AG09319 (cell line): ENCODE results near the gene AMMECR1.

Source experiments
- DNase-seq: peaks from one replicate; pipeline ENCODE4 v3.0.0-alpha.2; 2010; ENCODE audit warnings: low read depth; ENCODE audit errors: extremely low read depth
- TF ChIP-seq, protein P1 (sequence below): IDR thresholded peaks from 2 replicates; pipeline ENCODE4 v1.5.1; 2011; ENCODE audit warnings: low read depth, mild to moderate bottlenecking, inconsistent platforms, low read length, moderate library complexity

Gene AMMECR1

GRCh38 chrX:110310896-110311295 is 7.0 kb downstream of the AMMECR1 start:
- TF ChIP-seq, protein P1, sequence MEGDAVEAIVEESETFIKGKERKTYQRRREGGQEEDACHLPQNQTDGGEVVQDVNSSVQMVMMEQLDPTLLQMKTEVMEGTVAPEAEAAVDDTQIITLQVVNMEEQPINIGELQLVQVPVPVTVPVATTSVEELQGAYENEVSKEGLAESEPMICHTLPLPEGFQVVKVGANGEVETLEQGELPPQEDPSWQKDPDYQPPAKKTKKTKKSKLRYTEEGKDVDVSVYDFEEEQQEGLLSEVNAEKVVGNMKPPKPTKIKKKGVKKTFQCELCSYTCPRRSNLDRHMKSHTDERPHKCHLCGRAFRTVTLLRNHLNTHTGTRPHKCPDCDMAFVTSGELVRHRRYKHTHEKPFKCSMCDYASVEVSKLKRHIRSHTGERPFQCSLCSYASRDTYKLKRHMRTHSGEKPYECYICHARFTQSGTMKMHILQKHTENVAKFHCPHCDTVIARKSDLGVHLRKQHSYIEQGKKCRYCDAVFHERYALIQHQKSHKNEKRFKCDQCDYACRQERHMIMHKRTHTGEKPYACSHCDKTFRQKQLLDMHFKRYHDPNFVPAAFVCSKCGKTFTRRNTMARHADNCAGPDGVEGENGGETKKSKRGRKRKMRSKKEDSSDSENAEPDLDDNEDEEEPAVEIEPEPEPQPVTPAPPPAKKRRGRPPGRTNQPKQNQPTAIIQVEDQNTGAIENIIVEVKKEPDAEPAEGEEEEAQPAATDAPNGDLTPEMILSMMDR, result no peak
- DNase-seq, result no peak

DNA sequence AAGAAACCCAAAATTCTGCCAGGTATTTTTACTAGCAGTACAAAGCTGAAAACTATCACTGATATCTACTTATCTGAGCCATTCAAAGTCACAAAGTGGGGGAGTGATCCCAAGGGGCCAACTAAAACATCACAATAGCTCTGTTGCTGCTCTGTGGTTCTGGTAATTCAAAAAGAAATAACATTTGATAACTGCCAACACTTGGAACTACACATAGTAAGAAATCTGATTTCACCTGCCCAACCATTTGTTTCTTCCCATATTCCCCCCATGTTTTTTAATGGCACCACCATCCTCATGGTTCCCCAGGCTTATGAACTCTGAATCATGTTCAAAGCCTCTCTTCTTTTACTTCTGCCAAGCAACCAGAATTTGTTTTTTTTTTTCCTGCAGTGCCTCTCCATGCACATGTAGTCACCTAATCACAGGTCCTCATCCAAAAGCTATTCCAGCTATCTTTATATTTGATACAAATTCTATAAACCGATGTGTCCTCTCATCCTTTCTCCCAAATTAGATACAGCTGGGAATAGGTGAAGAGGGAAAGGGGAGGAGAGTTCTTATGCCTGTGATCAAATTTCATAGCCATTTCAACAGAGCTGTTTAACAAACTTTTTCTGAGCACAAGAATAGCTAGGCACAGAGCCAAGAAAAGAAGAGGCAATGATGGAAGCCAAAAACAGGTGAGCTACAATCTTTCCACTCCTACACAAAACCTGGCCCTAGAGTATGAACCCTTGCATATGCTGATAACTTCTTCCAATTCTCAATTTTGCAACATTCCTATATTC is 7.7 kb downstream of the AMMECR1 start:
- TF ChIP-seq, protein P1, result no peak
- DNase-seq, result no peak

DNA sequence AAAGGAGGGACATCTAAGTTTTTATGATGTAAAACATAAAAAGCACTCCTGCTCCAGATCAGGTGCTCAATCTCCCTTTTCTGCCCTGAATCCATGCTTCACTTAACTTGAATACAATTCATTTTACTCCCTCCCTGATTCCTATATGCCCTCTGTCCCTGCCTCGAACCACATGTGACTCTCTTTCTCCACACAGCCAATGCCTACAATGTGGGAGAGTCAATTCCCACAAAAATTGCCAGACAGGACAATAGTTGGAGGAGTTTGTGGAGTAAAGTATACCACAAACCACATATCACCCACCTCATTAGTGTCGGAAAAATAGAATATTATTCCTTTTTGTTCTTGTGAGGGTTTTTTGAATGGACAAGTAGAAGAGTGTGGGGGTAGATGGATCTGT is 9.7 kb downstream of the AMMECR1 start:
- TF ChIP-seq, protein P1, result no peak
- no peak for DNase-seq

- TF ChIP-seq, protein P1, result no peak
- no peak for DNase-seq
Observed at GRCh38 chrX:110304884-110305283, 13.0 kb downstream of the AMMECR1 start.

DNA sequence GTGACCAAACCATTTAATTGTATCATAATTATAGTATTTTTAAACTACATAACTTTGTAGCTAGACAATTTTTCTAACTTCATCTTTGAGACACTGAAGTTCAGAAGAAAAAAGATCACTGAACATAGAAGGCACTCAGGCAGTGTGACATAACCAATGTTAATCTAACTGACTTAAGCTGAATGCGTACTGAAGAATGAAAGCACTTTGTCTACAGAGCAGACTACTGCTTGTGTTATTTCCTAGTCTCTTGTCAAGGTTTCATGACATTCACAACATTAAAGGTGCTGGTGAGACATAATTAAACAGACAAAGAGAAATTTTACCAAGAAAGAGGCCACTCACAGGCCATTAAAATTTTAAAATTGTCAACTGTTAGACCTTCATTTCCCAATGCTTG is 13.5 kb downstream of the AMMECR1 start:
- TF ChIP-seq, protein P1, result no peak

GRCh38 chrX:110302975-110303374 is 14.9 kb downstream of the AMMECR1 start:
- TF ChIP-seq, protein P1, result no peak
- no peak for DNase-seq

More for the DNA sequence above, 13.5 kb downstream of the AMMECR1 start:
- DNase-seq, result no peak

DNA sequence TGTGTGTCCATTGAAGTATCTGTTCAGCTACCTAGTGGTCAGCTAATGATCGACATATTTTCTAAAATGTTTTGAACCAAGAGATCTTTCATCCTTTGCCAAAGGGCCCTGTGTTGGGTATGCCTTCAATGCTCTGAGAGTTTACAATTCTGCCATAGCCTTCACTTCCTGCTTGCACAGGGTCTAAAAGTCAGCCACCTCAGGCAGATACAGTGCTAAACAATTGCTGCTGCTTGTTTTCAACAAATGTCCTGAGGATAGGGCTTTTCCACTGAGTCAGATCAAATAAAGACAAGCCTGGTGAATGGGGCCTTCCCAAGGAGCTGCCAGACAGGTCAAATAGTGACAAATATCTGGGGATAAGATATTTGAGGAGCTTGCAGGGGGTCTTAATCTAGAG is 16.7 kb downstream of the AMMECR1 start:
- TF ChIP-seq, protein P1, result no peak
- DNase-seq, result no peak
